Measurements from ENCODE around the gene CPLANE2.
A peak's percentile ranks its signal among the peaks of the same experiment; 100 is the strongest.
"Not testable (repeated sequence)": the region's sequence is repeated elsewhere in the genome, so short reads cannot be mapped to it uniquely, and the experiment has no call there.

CPLANE2 gene, protein sequence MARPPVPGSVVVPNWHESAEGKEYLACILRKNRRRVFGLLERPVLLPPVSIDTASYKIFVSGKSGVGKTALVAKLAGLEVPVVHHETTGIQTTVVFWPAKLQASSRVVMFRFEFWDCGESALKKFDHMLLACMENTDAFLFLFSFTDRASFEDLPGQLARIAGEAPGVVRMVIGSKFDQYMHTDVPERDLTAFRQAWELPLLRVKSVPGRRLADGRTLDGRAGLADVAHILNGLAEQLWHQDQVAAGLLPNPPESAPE

GRCh38 chr1:16236511-16237342 lies at the start of gene CPLANE2:
CPLANE2 (minus strand) TSS chr1:16237183; CDS start chr1:16236742, 441 bp downstream.
- DNase-seq = peak; percentile 28 to 93 (median 83)

DNA sequence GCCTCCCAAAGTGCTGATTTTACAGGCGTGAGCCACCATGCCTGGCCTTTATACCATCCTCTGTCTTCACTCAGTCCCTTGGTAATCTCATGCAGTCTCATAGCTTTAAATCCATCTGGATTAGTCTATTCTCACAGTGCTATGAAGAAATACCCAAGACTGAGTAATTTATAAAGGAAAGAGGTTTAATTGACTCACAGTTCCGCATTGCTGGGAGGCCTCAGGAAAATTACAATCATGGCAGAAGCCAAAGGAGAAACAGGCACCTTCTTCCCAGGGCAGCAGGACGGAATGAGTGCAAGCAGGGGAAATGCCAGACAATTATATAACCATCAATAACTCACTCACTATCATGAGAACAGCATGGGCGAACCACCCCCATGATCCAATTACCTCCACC lies 49.1 kb upstream of the CPLANE2 start:
- DNase-seq = no peak

GRCh38 chr1:16281765-16282164 lies 44.8 kb upstream of the CPLANE2 start:
- no peak for DNase-seq

GRCh38 chr1:16279186-16279585 lies 42.2 kb upstream of the CPLANE2 start:
- DNase-seq = no peak

DNA sequence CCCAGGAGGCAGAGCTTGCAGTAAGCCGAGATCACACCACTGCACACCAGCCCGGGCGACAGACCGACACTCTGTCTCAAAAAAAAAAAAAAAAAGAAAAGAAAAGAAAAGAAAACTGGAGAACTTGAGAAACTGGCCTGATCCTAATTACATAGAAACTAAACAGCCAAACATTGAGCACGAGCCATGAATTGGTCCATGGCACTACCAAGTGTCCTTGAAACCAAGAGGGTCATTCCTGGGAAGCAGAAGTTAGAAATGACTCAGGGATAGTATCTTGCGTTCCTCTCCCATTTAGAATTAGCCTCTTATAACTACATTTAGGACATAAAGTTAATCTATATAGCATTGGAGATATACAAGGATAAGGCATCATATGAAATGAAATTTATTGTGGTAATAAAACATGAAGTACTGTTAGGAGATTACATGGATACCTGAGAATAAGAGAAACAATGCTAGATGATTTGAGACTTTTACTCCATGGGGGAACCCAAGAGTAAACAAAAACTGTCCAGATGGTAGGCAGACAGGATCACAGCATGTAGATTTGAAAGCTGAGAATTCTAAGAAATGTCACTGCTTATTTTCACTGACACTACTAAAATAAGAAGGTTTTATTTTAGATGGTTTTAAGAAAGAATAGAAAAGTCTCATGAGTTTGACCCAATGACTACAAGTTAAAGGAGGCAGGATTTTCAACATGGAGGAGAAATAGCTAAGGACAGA lies 39.5 kb upstream of the CPLANE2 start:
- DNase-seq = no peak

GRCh38 chr1:16275591-16275990 lies 38.6 kb upstream of the CPLANE2 start:
- DNase-seq = no peak

GRCh38 chr1:16267690-16268180 lies 30.8 kb upstream of the CPLANE2 start:
- DNase-seq = no peak

GRCh38 chr1:16266411-16267118 lies 29.6 kb upstream of the CPLANE2 start:
- no peak for DNase-seq

GRCh38 chr1:16262067-16262466 lies 25.1 kb upstream of the CPLANE2 start:
- no peak for DNase-seq

DNA sequence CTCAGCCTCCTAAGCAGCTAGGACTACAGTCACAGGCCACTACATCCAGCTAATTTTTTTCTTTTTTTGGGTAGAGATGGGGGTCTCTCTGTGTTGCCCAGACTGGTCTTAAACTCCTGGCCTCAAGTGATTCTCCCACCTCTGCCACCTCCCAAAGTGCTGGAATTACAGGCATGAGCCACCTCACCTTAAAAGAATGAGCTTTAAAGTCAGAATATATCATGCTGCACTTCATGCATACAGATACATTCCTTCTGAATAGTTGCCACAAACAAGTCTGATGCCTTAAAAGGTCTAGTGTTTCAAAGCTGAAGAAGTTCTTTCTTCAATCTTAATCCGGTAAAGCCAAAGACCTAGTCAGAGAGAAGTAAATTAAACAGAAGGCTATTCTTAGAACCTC lies 23.8 kb upstream of the CPLANE2 start:
- no peak for DNase-seq

DNA sequence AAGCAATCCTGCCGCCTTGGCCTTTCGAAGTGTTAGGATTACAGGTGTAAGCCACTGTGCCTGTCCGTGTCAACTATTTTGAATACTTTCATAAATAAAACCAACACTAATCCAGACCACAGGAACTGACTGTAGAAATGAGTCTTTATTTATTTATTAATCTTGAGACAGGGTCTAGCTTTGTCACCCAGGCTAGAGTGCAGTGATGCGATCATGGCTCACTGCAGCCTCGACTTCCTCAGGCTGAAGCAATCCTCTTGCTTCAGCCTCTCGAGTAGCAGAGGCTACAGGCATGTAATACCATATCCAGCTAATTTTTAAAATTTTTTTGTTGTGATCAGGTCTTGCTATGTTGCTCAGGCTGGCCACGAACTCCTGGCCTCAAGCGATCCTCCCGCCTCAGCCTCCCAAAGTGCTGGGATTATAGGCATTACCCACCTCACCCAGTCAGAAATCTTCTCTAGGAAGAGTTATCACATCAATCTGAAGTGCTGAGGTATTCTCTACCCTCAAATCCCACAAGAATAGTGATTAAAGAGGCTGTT lies 21.7 kb upstream of the CPLANE2 start:
- DNase-seq = no peak

GRCh38 chr1:16257968-16258367 lies 21.0 kb upstream of the CPLANE2 start:
- no peak for DNase-seq

GRCh38 chr1:16257556-16257955 lies 20.6 kb upstream of the CPLANE2 start:
- DNase-seq = not testable (repeated sequence)

DNA sequence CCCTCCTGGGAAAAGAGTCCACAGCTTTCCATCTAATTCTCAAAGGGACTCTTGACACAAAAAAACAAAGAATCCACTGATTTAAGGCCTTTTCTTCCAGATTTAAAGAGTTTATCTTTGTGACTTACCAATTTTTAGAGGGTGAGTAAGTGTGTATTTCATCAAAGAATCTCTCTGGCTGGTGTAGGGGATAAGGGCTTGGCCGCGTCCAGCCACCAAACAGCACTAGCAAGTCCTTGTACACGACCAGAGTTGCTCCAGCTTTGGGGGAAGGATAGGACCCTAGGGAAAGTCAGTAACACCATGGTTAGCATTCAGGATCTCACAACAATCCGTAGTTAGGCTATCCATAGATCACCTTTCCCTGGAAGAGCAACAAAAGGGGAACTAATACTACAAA lies 19.5 kb upstream of the CPLANE2 start:
- DNase-seq = no peak

DNA sequence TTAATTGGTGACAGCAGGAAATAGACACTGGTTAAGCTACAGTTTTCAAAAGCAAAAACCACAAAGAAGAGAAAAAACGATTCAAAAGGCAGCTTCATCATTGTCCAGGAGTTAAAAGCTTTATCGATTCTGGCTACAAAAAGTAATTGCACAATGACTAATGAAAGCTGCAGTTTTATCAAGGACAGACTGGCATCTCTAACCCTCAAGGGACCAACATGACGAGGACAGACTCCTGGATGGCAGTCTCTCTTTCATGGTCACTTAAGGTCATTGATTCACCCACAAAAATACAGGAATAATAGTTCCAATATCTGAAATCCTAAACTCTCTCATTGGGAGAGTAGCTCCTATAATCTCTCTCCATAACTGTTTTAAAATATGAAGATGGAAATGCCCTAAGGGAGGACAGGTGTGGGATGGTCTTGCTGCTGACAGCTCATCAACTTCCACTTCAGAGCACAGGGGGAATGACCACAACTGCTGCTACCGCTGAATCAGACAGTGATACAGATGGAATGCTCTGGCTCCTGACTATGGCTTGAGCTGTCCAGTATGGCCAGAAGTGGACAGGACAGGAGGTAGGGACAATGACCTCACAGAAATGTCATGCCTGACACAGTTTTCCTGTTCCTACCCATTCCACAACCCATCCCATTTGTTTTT lies 17.4 kb upstream of the CPLANE2 start:
- DNase-seq = no peak

DNA sequence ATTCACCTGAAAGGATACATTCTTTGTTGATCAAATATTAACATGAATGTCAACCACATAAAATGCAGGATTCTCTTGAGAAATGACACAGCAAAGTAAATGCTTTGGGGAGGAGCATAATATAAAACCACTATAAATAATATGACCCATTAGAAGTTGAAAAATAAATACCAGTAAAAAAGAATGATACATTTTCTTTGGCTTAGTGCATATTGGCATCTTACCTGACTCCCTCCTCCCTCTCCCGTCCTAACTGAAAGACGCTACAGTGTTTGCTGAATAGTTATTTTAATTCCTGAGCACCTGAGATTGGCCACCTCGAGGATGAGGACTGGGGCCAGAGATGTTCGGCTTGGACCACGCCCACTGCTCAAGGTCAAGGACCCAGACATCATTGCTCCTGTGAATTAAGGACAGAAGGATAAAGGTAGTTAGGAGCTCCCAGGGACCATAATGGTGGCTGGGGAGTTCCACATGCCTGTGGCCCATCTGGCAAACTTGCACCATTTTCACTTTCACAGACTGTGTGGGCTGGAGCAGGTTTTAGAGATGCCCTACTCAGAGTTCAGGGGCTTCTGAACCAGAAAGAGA lies 16.4 kb upstream of the CPLANE2 start:
- DNase-seq = no peak

- no peak for DNase-seq
Observed at GRCh38 chr1:16252912-16253311, 15.9 kb upstream of the CPLANE2 start.

DNA sequence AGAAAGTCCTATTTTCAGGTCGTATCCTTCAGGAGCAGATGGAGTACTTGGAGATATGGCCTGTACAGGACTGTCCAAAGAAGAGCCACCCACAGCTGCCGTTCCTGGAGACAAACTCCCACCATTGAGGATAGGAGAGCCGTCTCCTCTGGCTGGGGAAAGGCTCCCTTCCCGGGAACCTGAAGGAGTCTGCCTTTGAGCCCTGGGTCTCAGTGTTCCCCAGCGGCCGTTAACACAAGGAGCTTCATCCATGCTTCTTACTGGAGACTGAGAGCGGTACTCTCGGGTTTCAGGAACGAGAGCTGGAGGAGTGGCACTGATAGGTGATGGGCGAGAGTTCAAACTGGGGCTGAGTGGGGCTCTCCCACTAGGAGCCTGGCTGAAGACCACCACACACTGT lies 14.4 kb upstream of the CPLANE2 start:
- no peak for DNase-seq

- no peak for DNase-seq
Observed at GRCh38 chr1:16250524-16251251, 13.7 kb upstream of the CPLANE2 start.

All from anterior cingulate cortex (tissue), 58 donors.